Activated CD8-positive, alpha-beta T cell treated with anti-CD3 and anti-CD28 coated beads, Interleukin-2, amount 10 ng/mL, durations not matched to agents 7 days and 5 days (primary cell): Measurements from ENCODE around the gene ERBIN. TPM values are rescaled to one million over a fixed set of nuclear protein-coding genes. Genes with fewer than 3 reads are reported as not detected.
"Not testable (repeated sequence)": the region's sequence is repeated elsewhere in the genome, so short reads cannot be mapped to it uniquely, and the experiment has no call there.

Source experiments
- ATAC-seq: fragments of 150-1000 bp; cut with Tn5 transposase; one replicate; pipeline ENCODE4 v1.10.0; 2021; ENCODE audit warnings: moderate library complexity
- CTCF ChIA-PET: fragments of 350-600 bp; sonication (Branson Sonifier 250); formaldehyde crosslinking; loops from one replicate; lab custom pipeline; 2021; ENCODE audit warnings: antibody characterized with exemption; lab: Charles Lee
- POLR2A ChIA-PET: fragments of 350-600 bp; sonication (Branson Sonifier 250); formaldehyde crosslinking; loops from one replicate; lab custom pipeline; 2021; ENCODE audit warnings: antibody characterized with exemption; lab: Charles Lee
- DNase-seq: peaks from one replicate; pipeline ENCODE4 v3.0.0-alpha.2; 2020
- H3K27ac Mint-ChIP-seq: one replicate; pipeline ENCODE4 v1.8.0; 2021; ENCODE audit warnings: mild to moderate bottlenecking, mixed read lengths
- H3K27me3 Mint-ChIP-seq: one replicate; pipeline ENCODE4 v1.8.0; 2021; ENCODE audit warnings: low read depth, mixed read lengths
- H3K36me3 Mint-ChIP-seq: one replicate; pipeline ENCODE4 v1.8.0; 2021; ENCODE audit warnings: low read depth, mixed read lengths
- H3K4me1 Mint-ChIP-seq: one replicate; pipeline ENCODE4 v1.8.0; 2021; ENCODE audit warnings: low read depth, mixed read lengths
- H3K4me3 Mint-ChIP-seq: one replicate; pipeline ENCODE4 v1.8.0; 2021; ENCODE audit warnings: mild to moderate bottlenecking, mixed read lengths
- H3K9me3 Mint-ChIP-seq: one replicate; pipeline ENCODE4 v1.8.0; 2022; ENCODE audit warnings: mixed read lengths; ENCODE audit not compliant: insufficient read depth
- total RNA-seq, 2 experiments: library from RNA; stranded (reverse); gene quantifications; one replicate each; pipeline ENCODE4 v1.2.3, GENCODE V29; 2021

The ERBIN gene
- 10 to 100 TPM; 44.8 to 46.9 TPM for total RNA-seq

DNA sequence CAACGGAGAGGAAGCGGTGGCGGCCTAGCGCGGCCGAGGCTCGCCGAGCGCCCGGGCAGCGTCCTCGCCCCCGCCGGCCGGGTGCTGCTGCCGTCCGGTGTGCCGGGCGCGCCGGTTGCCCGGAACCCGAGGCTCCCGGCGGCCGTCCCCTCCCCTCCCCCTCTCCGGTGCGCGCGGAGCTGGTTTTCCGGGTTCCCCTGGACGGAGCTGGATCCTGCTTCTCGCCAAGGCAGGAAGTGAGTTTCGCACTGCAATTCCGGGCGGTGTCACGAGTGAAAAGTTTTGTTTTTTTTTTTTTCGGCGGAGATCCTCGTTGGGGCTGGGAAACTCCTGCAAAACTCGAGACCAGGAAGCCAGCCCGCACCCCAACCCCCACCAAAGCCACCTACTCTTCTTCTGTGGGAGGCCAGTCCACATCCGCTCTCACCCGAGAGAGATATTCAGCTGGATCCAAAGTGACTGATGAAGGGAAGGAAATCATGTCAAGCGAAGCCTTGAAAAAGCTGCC lies at the start of gene ERBIN:
Gene ERBIN (plus strand): TSS at position 300 of the 508 bp plus-strand sequence. CDS start 66,144 bp downstream, outside the sequence.
- Mint-ChIP-seq H3K27ac (peak within 1 kb of the TSS; percentile 95), H3K4me1 (peaks cover 29% of the 10 kb centered on the region), H3K9me3 (no peaks in the 10 kb centered on the region), H3K36me3 (peaks cover 11% of the 10 kb centered on the region), H3K27me3 (peaks cover 16% of the 10 kb centered on the region), H3K4me3 (peak within 1 kb of the TSS; percentile 94)
- DNase-seq, result peak; percentile 78
- ATAC-seq, result peak; percentile 44
- CTCF ChIA-PET, result interaction anchor here (1.0 to 2.3 kb wide), 5 partner anchors 25 to 165 kb away, joined by 3 to 9 read pairs (median 3); no protein-coding TSS in a partner anchor
- POLR2A ChIA-PET, result interaction anchor here (0.5 to 3.5 kb wide), 15 partner anchors 43 to 363 kb away, joined by 3 to 18 read pairs (median 4); partner anchors contain the start of genes CENPK, NLN, PPWD1 and SGTB

- ChIA-PET POLR2A (no interaction called here), CTCF (no interaction called here)
- Mint-ChIP-seq H3K4me3 (no peak overlapping the region), H3K9me3 (peaks cover 3% of the 10 kb centered on the region), H3K27ac (no peak overlapping the region), H3K27me3 (no peaks in the 10 kb centered on the region), H3K36me3 (no peaks in the 10 kb centered on the region), H3K4me1 (no peaks in the 10 kb centered on the region)
- DNase-seq (no peak), ATAC-seq (no peak)
Observed at GRCh38 chr5:65876970-65877369, 49.4 kb upstream of the ERBIN start.

DNA sequence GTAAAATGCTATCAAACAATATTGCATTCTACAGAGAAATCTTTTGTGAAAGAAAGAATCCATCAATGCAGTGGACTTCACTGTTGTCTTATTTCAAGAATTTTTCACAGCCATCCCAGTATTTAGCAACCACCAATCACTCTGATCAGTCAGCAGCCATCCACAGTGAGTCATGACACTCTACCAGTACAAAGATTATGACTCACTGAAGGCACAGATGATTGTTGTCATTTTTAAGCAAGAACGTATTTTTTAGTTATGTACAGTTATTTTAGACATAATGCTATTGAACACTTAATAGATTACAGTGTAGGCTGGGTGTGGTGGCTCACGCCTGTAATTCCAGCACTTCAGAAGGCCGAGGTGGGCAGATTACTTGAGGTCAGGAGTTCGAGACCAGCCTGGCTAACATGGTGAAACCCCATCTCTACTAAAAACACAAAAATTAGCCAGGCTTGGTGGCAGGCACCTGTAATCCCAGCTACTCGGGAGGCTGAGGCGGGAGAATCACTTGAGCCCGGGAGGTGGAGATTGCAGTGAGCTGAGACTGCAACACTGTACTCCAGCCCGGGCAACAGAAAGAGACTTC lies 46.6 kb upstream of the ERBIN start:
- H3K27me3 Mint-ChIP-seq, CTCF ChIA-PET, H3K4me1 Mint-ChIP-seq, POLR2A ChIA-PET, H3K9me3 Mint-ChIP-seq, DNase-seq, H3K36me3 Mint-ChIP-seq, H3K4me3 Mint-ChIP-seq, ATAC-seq, H3K27ac Mint-ChIP-seq: not testable (repeated sequence)

DNA sequence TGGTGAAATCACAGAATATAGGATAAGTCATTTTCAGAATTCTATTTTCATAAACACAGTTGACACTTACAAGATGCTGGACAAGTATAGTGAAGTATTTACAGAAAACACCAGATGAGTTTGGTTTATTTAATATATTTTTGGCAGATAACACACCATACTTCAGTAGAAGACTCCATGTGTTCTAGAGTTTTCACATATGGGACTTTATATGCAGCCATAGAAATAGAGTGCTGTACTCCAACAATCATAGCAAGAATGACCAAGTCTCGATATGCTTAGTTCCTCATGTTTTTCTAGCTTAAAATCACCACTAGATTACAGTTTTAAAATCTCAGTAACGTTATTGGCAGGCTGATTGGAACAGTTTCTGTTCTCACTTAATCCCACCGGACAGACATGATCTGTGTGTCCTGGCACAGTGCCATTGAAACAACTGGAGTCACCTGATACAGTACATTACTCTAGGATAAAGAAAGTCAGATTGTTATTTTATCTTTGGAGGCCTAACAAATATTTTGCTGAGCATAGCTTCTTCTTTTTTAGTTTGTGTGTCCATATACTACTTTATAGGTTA lies 45.8 kb upstream of the ERBIN start:
- Mint-ChIP-seq H3K27me3 (no peaks in the 10 kb centered on the region), H3K9me3 (peaks cover 3% of the 10 kb centered on the region), H3K4me3 (no peak overlapping the region), H3K27ac (no peak overlapping the region), H3K4me1 (no peaks in the 10 kb centered on the region), H3K36me3 (no peaks in the 10 kb centered on the region)
- POLR2A ChIA-PET, result no interaction called here
- DNase-seq, result no peak
- no peak for ATAC-seq
- CTCF ChIA-PET, result no interaction called here

GRCh38 chr5:65882278-65882677 lies 44.1 kb upstream of the ERBIN start:
- Mint-ChIP-seq H3K27ac (no peak overlapping the region), H3K4me1 (no peaks in the 10 kb centered on the region), H3K36me3 (no peaks in the 10 kb centered on the region), H3K27me3 (peaks cover 2% of the 10 kb centered on the region), H3K4me3 (no peak overlapping the region), H3K9me3 (peaks cover 3% of the 10 kb centered on the region)
- ATAC-seq, result no peak
- ChIA-PET CTCF (no interaction called here), POLR2A (no interaction called here)
- no peak for DNase-seq

GRCh38 chr5:65883461-65883860 lies 42.9 kb upstream of the ERBIN start:
- Mint-ChIP-seq H3K4me1 (no peaks in the 10 kb centered on the region), H3K27me3 (peaks cover 2% of the 10 kb centered on the region), H3K9me3 (peaks cover under 1% of the 10 kb centered on the region), H3K36me3 (no peaks in the 10 kb centered on the region), H3K4me3 (no peak overlapping the region), H3K27ac (no peak overlapping the region)
- no peak for DNase-seq
- ChIA-PET CTCF (no interaction called here), POLR2A (no interaction called here)
- no peak for ATAC-seq

GRCh38 chr5:65886387-65886786 lies 40.0 kb upstream of the ERBIN start:
- H3K4me1 Mint-ChIP-seq, result no peaks in the 10 kb centered on the region
- ChIA-PET CTCF (no interaction called here), POLR2A (no interaction called here)

GRCh38 chr5:65892024-65892423 lies 34.4 kb upstream of the ERBIN start:
- DNase-seq, H3K9me3 Mint-ChIP-seq, H3K4me1 Mint-ChIP-seq, CTCF ChIA-PET, H3K4me3 Mint-ChIP-seq, H3K27me3 Mint-ChIP-seq, POLR2A ChIA-PET, ATAC-seq, H3K36me3 Mint-ChIP-seq, H3K27ac Mint-ChIP-seq: not testable (repeated sequence)

More at GRCh38 chr5:65886387-65886786, 40.0 kb upstream of the ERBIN start:
- H3K36me3 Mint-ChIP-seq, result no peaks in the 10 kb centered on the region
- H3K27ac Mint-ChIP-seq, result no peak overlapping the region
- peaks cover 2% of the 10 kb centered on the region for H3K27me3 Mint-ChIP-seq
- no peaks in the 10 kb centered on the region for H3K9me3 Mint-ChIP-seq
- ATAC-seq (no peak), DNase-seq (no peak)
- no peak overlapping the region for H3K4me3 Mint-ChIP-seq

GRCh38 chr5:65892801-65893200 lies 33.6 kb upstream of the ERBIN start:
- H3K4me1 Mint-ChIP-seq, result no peaks in the 10 kb centered on the region
- no peaks in the 10 kb centered on the region for H3K36me3 Mint-ChIP-seq
- CTCF ChIA-PET, result no interaction called here
- DNase-seq, result no peak
- no peak overlapping the region for H3K27ac Mint-ChIP-seq
- no peak for ATAC-seq
- POLR2A ChIA-PET, result no interaction called here
- H3K4me3 Mint-ChIP-seq, result no peak overlapping the region
- no peaks in the 10 kb centered on the region for H3K9me3 Mint-ChIP-seq
- H3K27me3 Mint-ChIP-seq, result peaks cover 5% of the 10 kb centered on the region

DNA sequence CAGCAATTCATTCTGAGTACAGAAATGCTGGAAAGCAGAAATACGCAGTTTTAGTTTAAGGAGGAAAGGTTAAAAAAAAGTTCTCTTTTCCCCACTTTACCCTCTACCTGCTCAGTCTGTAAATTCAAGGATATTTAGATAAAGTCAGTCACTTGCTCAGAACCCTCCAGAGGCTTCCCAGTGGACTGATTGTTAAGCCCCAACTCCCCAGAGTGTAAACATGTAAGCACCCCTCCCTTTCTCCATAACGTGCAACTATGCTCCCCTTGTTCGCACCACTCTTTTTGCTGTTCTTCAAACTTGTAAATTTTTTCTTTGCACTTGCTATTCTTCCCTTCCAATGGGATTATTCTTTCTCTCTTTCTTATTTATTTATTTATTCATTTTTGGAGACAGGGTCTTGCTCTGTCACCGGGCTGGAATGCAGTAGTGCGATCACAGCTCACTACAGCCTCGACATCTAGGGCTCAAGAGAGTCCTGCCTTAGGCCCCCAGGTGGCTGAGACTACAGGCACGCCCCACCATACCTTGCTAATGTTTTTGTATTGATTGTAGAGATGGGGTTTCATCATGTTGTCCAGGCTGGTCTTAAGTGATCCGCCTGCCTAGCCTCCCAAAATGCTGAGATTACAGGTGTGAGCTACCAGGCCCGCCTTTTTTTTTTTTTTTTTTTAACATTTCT lies 32.5 kb upstream of the ERBIN start:
- DNase-seq (no peak), ATAC-seq (no peak)
- peaks cover 5% of the 10 kb centered on the region for H3K27me3 Mint-ChIP-seq
- H3K36me3 Mint-ChIP-seq, result no peaks in the 10 kb centered on the region
- CTCF ChIA-PET, result no interaction called here
- no peak overlapping the region for H3K4me3 Mint-ChIP-seq
- H3K9me3 Mint-ChIP-seq, result no peaks in the 10 kb centered on the region
- H3K27ac Mint-ChIP-seq, result no peak overlapping the region
- POLR2A ChIA-PET, result no interaction called here
- no peaks in the 10 kb centered on the region for H3K4me1 Mint-ChIP-seq

DNA sequence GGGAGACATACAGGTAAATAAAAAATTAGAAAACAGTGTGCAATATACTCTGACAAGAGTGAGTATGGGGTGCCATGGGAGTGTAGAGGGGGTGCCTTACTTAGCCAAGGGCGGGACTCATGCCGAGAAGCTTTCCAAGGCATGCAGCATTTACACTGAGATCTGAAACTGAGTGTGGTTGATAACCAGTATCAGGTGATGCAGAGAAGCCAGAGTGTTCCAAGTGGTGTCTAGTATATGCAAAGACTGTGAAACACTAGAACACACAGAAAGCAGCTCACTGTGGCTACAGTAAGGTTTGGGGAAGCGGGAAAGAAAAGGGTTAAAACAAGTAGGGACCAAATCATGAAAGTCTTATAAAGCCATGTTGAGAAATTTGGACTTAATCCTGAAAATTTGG lies 30.5 kb upstream of the ERBIN start:
- POLR2A ChIA-PET, result no interaction called here
- H3K27me3 Mint-ChIP-seq, result peaks cover 9% of the 10 kb centered on the region
- no peaks in the 10 kb centered on the region for H3K9me3 Mint-ChIP-seq
- no peak for DNase-seq
- no peaks in the 10 kb centered on the region for H3K4me1 Mint-ChIP-seq
- no peak for ATAC-seq
- no peak overlapping the region for H3K27ac Mint-ChIP-seq
- no peak overlapping the region for H3K4me3 Mint-ChIP-seq
- H3K36me3 Mint-ChIP-seq, result no peaks in the 10 kb centered on the region
- CTCF ChIA-PET, result no interaction called here

DNA sequence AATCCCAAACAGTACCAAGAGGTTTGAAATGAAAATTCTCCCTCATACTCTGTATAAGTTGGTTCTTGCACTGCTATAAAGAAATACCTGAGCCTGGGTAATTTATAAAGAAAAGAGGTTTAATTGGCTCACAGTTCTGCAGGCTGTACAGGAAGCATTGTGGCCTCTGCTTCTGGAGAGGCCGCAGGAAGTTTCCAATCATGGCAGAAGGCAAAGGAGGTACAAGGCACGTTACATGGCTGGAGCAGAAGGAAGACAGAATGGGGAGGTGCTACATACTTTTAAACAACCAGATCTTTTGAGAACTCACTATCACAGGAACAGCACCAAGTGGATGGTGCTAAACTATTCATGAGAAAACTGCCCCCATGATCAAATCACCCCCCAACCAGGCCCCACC lies 25.6 kb upstream of the ERBIN start:
- no peak for ATAC-seq
- Mint-ChIP-seq H3K27me3 (peaks cover 9% of the 10 kb centered on the region), H3K36me3 (no peaks in the 10 kb centered on the region), H3K4me3 (no peak overlapping the region), H3K4me1 (no peaks in the 10 kb centered on the region), H3K27ac (no peak overlapping the region), H3K9me3 (no peaks in the 10 kb centered on the region)
- DNase-seq, result no peak
- ChIA-PET CTCF (no interaction called here), POLR2A (no interaction called here)
